Mesendoderm (in vitro differentiated cells): ENCODE results near the gene ULBP3.
"Not testable (repeated sequence)": the region's sequence is repeated elsewhere in the genome, so short reads cannot be mapped to it uniquely, and the experiment has no call there.

Source experiments
- DNase-seq: peaks from one replicate; pipeline ENCODE4 v3.0.0; 2013
- H2AK5ac ChIP-seq: 2 replicates; pipeline ENCODE4 v1.6.1; 2013; ENCODE audit warnings: low read length, inconsistent platforms
- H2BK120ac ChIP-seq: 2 replicates; pipeline ENCODE4 v1.6.1; 2013; ENCODE audit warnings: low read depth, mild to moderate bottlenecking, low read length, moderate library complexity, mixed read lengths
- H2BK15ac ChIP-seq: replicated peaks from 2 replicates; pipeline ENCODE4 v1.6.1; 2013; ENCODE audit warnings: low read depth, mild to moderate bottlenecking, moderate library complexity
- H2BK5ac ChIP-seq: 2 replicates; pipeline ENCODE4 v1.6.1; 2013; ENCODE audit warnings: low read length, inconsistent platforms
- H3K18ac ChIP-seq: 2 replicates; pipeline ENCODE4 v1.6.1; 2013; ENCODE audit warnings: mild to moderate bottlenecking, low read length, mixed read lengths
- H3K23ac ChIP-seq: one replicate; pipeline ENCODE4 v1.6.1; 2013; ENCODE audit warnings: low read length
- H3K27ac ChIP-seq: 2 replicates; pipeline ENCODE4 v1.5.1; 2013; ENCODE audit warnings: low read depth, mild to moderate bottlenecking, inconsistent platforms, low read length, moderate library complexity
- H3K27me3 ChIP-seq: 2 replicates; pipeline ENCODE4 v1.6.1; 2013; ENCODE audit warnings: low read length, control low read depth, mild to moderate bottlenecking, inconsistent platforms; ENCODE audit not compliant: insufficient read depth, poor library complexity
- H3K36me3 ChIP-seq: 2 replicates; pipeline ENCODE4 v1.6.1; 2013; ENCODE audit warnings: low read length, inconsistent platforms; ENCODE audit not compliant: control insufficient read depth, insufficient read depth
- H3K4ac ChIP-seq: one replicate; pipeline ENCODE4 v1.6.1; 2013; ENCODE audit warnings: low read depth, mild to moderate bottlenecking, low read length, moderate library complexity
- H3K4me1 ChIP-seq: 2 replicates; pipeline ENCODE4 v1.6.1; 2013; ENCODE audit warnings: low read depth, low read length, inconsistent platforms; ENCODE audit not compliant: control insufficient read depth
- H3K4me2 ChIP-seq: 2 replicates; pipeline ENCODE4 v1.6.1; 2013; ENCODE audit warnings: low read length
- H3K4me3 ChIP-seq: 2 replicates; pipeline ENCODE4 v1.5.1; 2013; ENCODE audit warnings: mild to moderate bottlenecking, low read length
- H3K56ac ChIP-seq: one replicate; pipeline ENCODE4 v1.6.1; 2013; ENCODE audit warnings: low read length
- H3K79me1 ChIP-seq: 2 replicates; pipeline ENCODE4 v1.6.1; 2013; ENCODE audit warnings: low read length, inconsistent platforms
- H3K79me2 ChIP-seq: 2 replicates; pipeline ENCODE4 v1.6.1; 2013; ENCODE audit warnings: mild to moderate bottlenecking, low read length; ENCODE audit not compliant: control insufficient read depth, insufficient read depth
- H3K9ac ChIP-seq: 2 replicates; pipeline ENCODE4 v1.6.1; 2013; ENCODE audit warnings: low read length, inconsistent platforms
- H4K5ac ChIP-seq: one replicate; pipeline ENCODE4 v1.6.1; 2013; ENCODE audit warnings: low read length
- H4K8ac ChIP-seq: one replicate; pipeline ENCODE4 v1.6.1; 2013; ENCODE audit warnings: low read depth, mild to moderate bottlenecking, control low read depth, low read length, moderate library complexity
- WGBS: extraction: QIAGEN DNeasy Blood & Tissue Kit; methylation state at CpG from one replicate; pipeline ENCODE4 v1.1.7; 2013; ENCODE audit warnings: low lambda C conversion rate, missing lambda C conversion rate; ENCODE audit not compliant: insufficient coverage; ENCODE audit errors: extremely low coverage; 5-methylcytosine and 5-hydroxymethylcytosine counted together

The ULBP3 gene

GRCh38 chr6:150065083-150065482, 3.8 kb downstream of the ULBP3 start:
- no CpG with 5 or more reads among the region's 2 CpGs for WGBS
- Histone ChIP-seq H3K79me1 (no peaks in the 10 kb centered on the region), H3K18ac (no peak overlapping the region), H4K5ac (no peak overlapping the region), H3K27ac (no peak overlapping the region), H3K56ac (no peak overlapping the region), H2BK120ac (no peak overlapping the region), H3K36me3 (no peaks in the 10 kb centered on the region), H3K4ac (no peak overlapping the region), H2AK5ac (no peak overlapping the region), H3K79me2 (no peaks in the 10 kb centered on the region), H3K27me3 (no peaks in the 10 kb centered on the region), H4K8ac (no peak overlapping the region), H3K4me1 (no peaks in the 10 kb centered on the region), H3K4me3 (no peak overlapping the region), H3K9ac (no peak overlapping the region), H3K23ac (no peak overlapping the region), H3K4me2 (no peak overlapping the region), H2BK15ac (no peak overlapping the region), H2BK5ac (no peak overlapping the region)
- no peak for DNase-seq

DNA sequence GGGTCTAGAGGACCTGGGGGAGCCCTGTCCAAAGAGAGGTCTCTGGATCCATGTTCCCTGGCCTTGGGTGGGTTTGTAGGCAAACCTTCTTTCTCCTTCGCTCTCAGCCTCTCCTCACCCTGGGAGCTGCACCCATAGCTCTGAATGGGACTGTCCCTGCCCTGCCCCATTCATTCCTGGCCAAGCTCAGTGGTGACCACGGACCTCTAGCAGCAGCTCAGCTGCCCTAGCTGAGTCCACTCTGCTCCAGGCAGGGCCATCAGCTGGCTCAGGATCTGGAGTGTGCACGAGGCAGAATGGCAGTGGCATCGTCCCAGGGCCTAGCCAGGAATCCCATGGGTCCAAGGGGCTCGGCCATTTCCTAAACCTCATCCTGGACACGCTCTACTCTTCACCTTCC, 5.3 kb downstream of the ULBP3 start:
- Histone ChIP-seq H3K18ac (no peak overlapping the region), H4K5ac (no peak overlapping the region), H2AK5ac (no peak overlapping the region), H3K4me1 (no peaks in the 10 kb centered on the region), H3K4me2 (no peak overlapping the region), H3K23ac (no peak overlapping the region), H3K4ac (no peak overlapping the region), H3K27ac (no peak overlapping the region), H3K36me3 (no peaks in the 10 kb centered on the region), H2BK15ac (no peak overlapping the region), H3K79me1 (no peaks in the 10 kb centered on the region), H2BK5ac (no peak overlapping the region), H2BK120ac (no peak overlapping the region), H3K56ac (no peak overlapping the region), H3K4me3 (no peak overlapping the region), H3K79me2 (no peaks in the 10 kb centered on the region), H3K9ac (no peak overlapping the region), H4K8ac (no peak overlapping the region), H3K27me3 (no peaks in the 10 kb centered on the region)
- DNase-seq = no peak
- no CpG with 5 or more reads among the region's 6 CpGs for WGBS

- H2BK120ac ChIP-seq = not testable (repeated sequence)
Measured at GRCh38 chr6:150059973-150060372, 8.9 kb downstream of the ULBP3 start.

GRCh38 chr6:150058986-150059385, 9.9 kb downstream of the ULBP3 start:
- Histone ChIP-seq H3K9ac (no peak overlapping the region), H2BK15ac (no peak overlapping the region), H3K23ac (no peak overlapping the region), H3K56ac (no peak overlapping the region), H2BK120ac (no peak overlapping the region), H2BK5ac (no peak overlapping the region), H3K79me1 (no peaks in the 10 kb centered on the region), H3K79me2 (no peaks in the 10 kb centered on the region), H3K27me3 (no peaks in the 10 kb centered on the region), H2AK5ac (no peak overlapping the region), H3K36me3 (no peaks in the 10 kb centered on the region), H3K4me2 (no peak overlapping the region), H3K4me1 (no peaks in the 10 kb centered on the region), H4K8ac (no peak overlapping the region), H4K5ac (no peak overlapping the region), H3K4ac (no peak overlapping the region), H3K27ac (no peak overlapping the region), H3K18ac (no peak overlapping the region), H3K4me3 (no peak overlapping the region)
- DNase-seq = no peak
- WGBS = no CpG with 5 or more reads among the region's 6 CpGs

More at GRCh38 chr6:150059973-150060372, 8.9 kb downstream of the ULBP3 start:
- not testable (repeated sequence) for H2BK15ac ChIP-seq, H3K4ac ChIP-seq, H3K4me3 ChIP-seq, H4K8ac ChIP-seq, H3K79me2 ChIP-seq, H3K4me2 ChIP-seq, H3K27ac ChIP-seq, H3K23ac ChIP-seq, H3K79me1 ChIP-seq, H3K9ac ChIP-seq, DNase-seq, H4K5ac ChIP-seq, H2BK5ac ChIP-seq, H3K56ac ChIP-seq, H3K18ac ChIP-seq, H3K36me3 ChIP-seq, H3K27me3 ChIP-seq, H2AK5ac ChIP-seq, H3K4me1 ChIP-seq
- WGBS = no CpG with 5 or more reads among the region's 7 CpGs

DNA sequence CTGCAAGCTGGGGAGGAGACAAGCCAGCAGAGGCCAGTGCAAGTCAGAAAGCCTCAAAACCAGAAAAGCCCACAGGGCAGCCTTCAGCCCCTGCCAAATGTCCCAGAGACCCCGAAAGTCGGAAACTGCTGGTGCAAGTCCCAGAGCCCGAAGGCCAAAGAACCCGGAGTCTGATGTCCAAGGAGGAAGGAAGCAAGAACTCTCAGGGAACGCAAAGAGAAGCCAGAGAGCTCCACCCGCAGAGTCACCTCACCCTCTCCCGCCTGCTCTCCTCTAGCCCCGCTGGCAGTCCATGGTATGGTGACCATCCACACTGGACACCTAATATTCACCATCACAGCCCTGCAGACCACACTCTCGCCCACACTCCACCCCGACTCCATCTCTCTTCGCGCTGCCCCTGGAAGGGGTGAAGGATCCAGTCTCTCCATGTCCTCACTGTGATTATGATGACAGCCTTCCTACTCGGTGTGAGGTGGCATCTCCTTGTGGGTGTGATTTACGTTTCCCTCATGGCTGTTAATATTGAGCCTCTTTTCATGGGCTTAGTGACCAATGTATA, 10.6 kb downstream of the ULBP3 start:
- H2AK5ac ChIP-seq = no peak overlapping the region
- no peak overlapping the region for H3K4me2 ChIP-seq
- no peak overlapping the region for H3K23ac ChIP-seq
- no peak overlapping the region for H3K18ac ChIP-seq
- no peak for DNase-seq
- H3K79me2 ChIP-seq = no peaks in the 10 kb centered on the region
- no peak overlapping the region for H3K56ac ChIP-seq
- H4K8ac ChIP-seq = no peak overlapping the region
- no peak overlapping the region for H4K5ac ChIP-seq
- H3K27me3 ChIP-seq = no peaks in the 10 kb centered on the region
- H2BK120ac ChIP-seq = no peak overlapping the region
- H3K4ac ChIP-seq = no peak overlapping the region
- H3K27ac ChIP-seq = no peak overlapping the region
- WGBS = no CpG with 5 or more reads among the region's 14 CpGs
- no peak overlapping the region for H3K9ac ChIP-seq
- H3K79me1 ChIP-seq = no peaks in the 10 kb centered on the region
- H3K4me3 ChIP-seq = no peak overlapping the region
- no peak overlapping the region for H2BK5ac ChIP-seq
- H2BK15ac ChIP-seq = no peak overlapping the region
- no peaks in the 10 kb centered on the region for H3K4me1 ChIP-seq
- H3K36me3 ChIP-seq = no peaks in the 10 kb centered on the region

DNA sequence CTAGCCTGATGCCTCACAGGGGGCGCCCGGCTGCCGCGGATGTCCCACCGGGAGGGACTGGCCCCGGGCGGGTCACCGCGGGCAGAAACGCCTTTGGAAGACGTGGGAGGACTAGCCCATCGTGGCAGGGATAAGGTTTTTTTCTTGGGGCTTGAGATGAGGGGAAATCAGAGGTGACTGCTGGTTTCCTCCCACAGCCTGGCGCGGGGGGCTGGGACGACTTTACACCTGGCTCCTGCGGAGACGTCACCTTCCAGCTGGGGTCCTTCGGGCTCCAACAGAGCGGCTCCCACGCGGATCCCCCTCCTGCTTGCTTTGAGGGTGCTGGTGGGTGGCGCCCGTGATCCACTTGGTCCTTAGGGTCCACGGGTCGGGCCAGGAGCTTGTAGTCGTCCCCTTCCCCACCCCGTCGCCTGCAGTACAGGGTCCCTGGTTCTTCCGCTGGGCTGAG, 11.4 kb downstream of the ULBP3 start:
- Histone ChIP-seq H2AK5ac (no peak overlapping the region), H2BK5ac (no peak overlapping the region), H3K4me1 (no peaks in the 10 kb centered on the region), H3K4me2 (no peak overlapping the region), H3K36me3 (no peaks in the 10 kb centered on the region), H3K9ac (no peak overlapping the region), H3K79me2 (no peaks in the 10 kb centered on the region), H3K27me3 (no peaks in the 10 kb centered on the region), H3K4ac (no peak overlapping the region), H3K4me3 (no peak overlapping the region), H3K18ac (no peak overlapping the region), H2BK120ac (no peak overlapping the region), H3K23ac (no peak overlapping the region), H3K27ac (no peak overlapping the region), H3K79me1 (no peaks in the 10 kb centered on the region), H4K8ac (no peak overlapping the region), H4K5ac (no peak overlapping the region), H3K56ac (no peak overlapping the region), H2BK15ac (no peak overlapping the region)
- no peak for DNase-seq
- WGBS = no CpG with 5 or more reads among the region's 29 CpGs
